Measurements from ENCODE around the gene BTNL2.
A peak's percentile ranks its signal among the peaks of the same experiment; 100 is the strongest.

Gene BTNL2

DNA sequence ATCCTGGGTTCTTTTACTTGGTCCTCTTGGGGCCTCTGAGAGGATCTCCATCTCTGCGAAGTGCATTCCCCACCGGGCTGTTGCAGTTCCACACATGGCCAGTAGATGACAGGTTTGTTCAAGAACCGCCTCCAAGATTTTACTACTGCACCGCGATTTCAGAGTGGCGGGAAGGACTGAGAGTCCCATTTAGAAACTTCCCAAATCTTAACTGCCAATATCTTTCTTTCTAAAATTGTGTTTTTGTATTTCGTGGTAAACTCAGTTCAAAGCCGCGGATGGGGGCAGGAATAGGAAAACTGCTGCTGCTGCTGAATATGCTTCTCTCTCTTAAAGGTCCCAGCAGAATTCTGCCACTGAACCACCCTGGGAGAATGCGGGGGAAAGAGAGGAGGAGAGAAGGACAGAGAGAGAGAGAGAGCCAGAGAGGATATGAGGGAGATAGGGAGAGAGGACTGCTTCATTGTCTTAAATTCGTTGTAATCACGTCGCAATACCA is 8.6 kb upstream of the BTNL2 start:
- peak; percentile 57 for DNase-seq (ENCODE audit: low read depth, low spot score)

DNA sequence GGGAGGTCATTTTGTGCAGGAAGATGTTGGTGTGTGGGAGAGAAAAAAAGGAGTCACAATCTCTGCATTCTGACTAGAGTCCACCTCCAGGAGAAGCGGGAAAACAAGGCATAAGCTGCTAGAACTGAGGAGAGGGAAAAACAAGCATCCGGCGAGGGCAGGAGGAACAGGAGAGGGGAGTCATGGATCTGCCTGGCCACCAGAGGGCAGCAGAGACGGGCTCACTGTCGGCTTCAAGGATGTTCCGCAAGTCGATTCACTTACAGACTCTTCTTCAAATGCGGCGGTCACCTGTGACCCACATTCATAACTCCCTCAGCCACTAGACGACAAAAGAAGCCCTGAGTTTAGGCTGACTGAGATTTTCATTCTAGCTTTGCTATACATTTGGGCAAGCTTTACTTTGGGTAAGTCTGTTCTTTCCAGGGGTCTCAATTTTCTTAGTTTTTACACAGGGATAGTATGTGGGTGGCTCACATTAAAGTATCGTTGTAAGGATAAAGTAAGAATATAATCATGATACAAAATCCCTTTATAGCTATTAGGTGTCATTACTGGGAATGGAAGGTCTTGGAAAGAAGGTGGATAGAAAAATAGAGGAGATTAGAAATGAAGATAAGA is 6.6 kb upstream of the BTNL2 start:
- DNase-seq (ENCODE audit: low read depth, low spot score), result peak; percentile 68

DNA sequence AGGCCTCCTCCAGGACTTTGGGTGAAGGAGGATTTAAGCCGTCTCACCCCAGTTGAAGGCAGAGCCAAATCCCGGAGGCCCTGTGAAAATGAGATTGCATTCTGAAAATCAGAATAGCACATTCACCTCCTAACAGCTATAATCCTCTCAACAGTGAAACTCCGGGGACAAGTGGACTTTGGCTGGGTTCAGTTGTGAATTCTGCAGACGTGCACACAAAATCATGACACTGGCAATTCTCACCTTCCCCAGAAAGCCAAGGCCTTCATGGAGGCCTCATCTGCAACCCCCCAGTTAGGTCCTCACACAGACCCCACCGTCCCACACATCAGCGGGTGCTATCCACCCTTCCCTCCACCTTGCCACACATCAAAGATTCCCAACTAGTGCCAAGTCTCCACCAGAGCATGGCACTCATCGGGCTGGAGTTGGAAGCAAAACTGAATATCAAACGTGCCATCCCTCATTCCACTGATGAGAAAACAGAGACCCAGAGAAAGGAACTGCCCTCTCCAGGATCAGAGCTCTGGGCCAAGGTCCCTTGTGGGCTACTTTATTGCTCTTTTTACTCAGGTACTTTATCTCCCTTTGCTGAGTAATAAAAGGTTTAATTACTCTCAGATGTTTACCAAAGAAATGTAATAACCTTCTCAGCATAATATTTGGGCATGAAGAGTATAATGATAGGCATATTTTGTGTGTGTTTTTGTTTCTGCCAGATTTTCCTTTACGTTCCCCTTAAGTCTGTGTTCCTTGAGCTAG is 4.8 kb upstream of the BTNL2 start:
- DNase-seq (ENCODE audit: low read depth, low spot score), result no peak

DNA sequence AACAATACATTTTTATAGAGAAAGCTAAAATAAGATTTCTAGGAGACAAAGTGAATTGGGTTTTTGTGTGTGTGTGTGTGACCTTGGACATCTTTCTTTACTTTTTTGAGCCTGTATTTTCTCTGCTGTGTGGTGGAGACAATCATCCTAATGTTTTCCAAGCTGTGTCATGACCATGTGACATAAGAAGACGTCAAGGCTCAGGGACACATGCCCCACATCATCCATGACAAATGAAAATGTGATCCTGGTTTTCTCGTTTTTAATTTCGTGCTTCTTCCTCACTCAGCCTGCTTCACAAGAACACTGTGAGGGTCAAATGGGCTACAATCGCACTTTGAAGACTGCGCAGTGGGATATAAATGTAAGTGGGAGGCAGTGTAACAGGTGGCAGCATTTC is 3.9 kb upstream of the BTNL2 start:
- no peak for DNase-seq (ENCODE audit: low read depth, low spot score)

DNA sequence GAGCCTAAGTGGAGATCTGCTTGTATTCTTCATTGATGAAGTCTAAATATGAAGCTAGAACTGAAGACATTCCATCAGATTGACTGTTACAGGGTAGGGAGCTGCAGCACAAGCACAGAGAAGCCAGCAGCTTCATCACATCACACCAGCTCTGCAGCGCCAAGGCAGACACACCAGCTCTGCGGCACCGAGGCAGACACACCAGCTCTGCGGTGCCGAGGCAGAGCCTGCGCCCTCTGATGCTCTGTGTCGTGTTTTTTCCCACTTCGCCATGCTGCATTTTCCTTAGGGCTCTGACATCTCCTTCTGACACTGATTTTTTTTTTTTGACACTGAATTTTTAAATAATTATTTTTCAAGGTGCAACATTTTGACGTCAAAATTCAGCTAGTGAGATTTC is 784 bp downstream of the BTNL2 start:
- DNase-seq (ENCODE audit: low read depth, low spot score), result no peak

DNA sequence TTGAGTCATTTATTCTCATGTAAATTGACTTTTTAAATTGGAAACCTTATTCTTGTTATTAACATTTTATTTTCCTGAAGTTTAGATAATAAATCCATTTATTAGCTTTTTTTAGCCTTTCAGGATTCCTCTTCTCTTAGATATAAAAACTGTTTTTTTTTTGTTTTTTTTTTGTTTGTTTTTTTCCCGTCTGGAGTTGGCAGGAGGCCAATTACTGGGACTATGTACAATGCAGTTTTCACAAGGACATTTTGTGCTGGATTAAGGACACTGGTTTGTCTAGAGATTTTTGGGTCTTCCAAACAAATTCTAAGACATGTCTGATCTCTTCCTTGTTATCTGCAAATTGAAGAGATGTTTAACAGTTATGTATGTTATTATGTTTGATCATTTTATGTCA is 1.3 kb downstream of the BTNL2 start:
- DNase-seq (ENCODE audit: low read depth, low spot score), result no peak

DNA sequence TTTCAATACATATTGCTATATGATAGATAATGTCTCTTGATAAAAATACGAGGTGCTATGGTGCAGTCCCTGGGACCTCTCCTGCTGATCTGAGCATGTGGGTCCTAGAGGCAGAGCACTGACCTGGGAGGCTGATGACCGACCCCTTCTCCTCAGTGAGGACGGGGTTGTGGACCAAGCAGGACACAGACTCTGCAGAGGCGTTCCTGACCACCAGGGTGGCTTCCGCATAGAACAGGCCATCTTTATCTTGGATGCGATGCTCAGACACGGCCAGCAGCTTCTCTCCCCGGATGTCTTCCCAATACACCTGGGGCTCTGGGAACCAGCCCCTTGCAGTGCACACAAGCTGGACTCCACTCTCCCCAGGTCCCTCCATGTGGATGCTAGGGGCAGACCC is 4.2 kb downstream of the BTNL2 start:
- DNase-seq (ENCODE audit: low read depth, low spot score), result no peak

DNA sequence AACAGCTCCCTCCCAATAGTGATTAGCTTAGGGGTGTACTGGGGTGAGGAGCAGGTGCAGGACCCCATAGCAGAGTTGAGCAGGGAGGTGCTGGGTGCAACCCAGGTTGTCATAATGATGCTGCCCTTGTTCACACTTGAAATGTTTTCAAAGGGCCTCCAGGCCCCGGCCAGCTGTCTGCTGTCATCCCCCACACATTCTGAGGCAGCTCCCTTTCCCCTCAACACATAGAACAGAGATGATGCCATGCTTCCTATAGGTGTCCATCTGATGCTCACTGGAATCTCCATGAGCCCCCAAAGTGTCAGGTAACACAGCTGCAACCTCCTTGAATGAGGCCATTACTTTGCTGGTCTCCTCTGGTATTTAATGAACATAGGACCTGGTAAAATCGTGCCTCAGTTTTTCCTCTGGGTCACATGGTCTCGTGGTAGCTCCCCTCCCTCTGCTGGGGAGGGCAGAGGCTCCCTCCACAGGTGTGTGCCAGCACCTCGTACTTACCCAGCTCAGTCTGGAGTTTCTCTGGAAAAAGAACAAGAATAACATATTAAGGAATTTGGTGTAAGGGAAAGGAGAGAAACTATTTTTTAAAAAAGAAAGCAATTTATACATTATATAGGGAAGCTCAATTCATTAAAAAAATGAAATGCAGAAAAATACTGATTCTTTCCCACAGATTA is 5.6 kb downstream of the BTNL2 start:
- no peak for DNase-seq (ENCODE audit: low read depth, low spot score)

DNA sequence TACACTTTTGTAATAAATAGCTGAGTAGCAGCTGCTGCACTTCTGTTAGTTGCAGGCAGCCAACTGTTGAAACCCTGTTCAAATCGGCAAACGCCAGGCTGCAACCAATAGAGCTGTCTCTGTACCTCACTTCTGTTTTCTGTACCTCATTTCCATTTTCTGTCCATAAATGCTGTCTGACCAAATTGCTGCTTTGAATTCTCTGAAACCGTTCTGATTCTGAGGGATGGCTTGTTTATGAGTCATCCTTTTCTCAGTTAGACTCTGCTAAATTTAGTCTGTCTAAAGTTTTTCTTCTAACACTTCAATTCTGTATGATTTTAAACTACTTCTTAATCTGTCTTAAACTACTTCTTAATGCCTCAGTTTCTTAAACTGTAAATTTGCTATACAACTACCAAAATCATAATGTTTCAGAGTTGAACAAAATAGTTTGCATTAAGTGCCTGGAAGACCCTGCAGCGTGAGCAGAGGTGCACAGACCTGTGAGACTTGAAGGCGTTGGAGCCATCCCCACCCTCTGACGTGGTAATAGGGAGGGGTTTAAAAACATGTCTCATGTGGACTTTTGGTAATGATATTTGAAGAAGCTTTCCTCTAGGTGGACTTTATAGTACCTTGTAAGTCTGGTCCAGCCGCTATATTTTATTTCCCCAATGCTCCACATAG is 9.6 kb downstream of the BTNL2 start:
- DNase-seq (ENCODE audit: low read depth, low spot score), result no peak

DNA sequence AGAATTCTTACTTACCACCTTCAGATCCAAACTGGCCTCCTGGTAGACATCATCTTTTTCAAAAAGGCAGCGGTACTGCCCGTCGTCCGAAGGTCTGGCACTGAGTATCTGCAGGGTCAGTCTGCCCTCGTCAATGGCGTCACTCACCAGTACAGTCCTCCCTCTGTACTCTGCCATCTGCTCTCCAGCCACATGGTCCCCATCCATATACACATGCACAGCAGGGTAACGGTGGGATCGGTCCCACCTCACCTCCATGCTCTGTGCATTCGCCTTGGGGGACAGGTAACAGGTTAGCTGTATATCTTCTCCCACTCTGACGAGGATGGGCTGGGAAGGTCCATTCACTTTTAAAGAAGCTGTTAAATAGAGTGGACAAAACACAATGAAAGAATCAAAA is 11.0 kb downstream of the BTNL2 start:
- DNase-seq (ENCODE audit: low read depth, low spot score), result no peak

DNA sequence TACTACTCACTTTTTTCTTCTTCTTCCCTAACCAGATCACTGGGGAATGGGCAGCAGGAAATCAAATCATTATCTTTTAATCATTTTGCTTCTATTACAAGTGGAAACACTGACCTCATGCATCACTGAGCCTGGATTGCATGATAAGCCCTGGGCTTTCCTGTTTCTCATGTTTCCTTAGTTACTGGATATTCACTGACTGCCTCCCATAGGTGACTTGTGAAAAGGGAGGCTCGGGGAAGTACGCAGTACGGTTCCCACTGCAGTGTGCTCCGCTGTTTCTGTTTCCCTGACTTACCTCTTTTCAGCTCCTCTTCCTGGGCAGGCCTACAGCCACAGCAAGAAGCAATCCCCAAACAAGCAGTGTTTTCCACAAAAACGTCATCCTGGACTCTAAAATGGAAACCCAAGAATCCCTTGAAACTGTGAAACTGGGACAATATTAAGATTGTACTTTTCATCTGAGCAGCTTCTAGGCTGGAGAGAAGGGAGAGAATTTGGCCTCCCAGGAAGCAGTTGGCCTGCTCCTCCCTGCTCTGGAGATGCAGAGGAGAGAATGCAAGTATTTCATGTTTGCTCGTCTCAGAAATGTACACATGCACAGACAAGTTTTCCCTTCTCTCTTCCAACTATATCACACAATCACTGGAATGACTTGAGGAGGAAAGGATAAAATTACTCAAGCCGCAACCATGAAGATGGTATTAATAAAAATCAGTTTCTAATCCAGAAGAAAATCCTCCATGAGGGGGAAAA is 13.1 kb downstream of the BTNL2 start:
- DNase-seq (ENCODE audit: low read depth, low spot score), result no peak

DNA sequence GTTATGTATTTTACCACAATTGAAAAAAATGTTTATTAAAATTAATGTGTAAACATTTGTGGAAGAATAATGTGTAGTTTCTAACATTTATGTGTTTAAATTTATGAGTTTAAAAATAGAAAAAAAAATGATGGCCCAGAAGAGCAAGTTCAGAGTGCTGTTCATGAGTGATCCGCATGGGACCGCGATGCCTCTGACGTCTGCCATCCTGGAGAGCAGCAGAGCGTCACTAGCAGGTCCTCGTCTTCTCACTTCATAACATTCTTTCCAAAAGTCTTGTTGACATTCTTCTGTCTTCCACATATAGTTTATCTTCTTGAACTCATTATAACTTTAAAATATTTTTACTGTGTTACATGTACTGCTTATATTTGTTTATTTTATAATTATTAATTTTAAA is 15.5 kb downstream of the BTNL2 start:
- DNase-seq (ENCODE audit: low read depth, low spot score), result no peak

DNA sequence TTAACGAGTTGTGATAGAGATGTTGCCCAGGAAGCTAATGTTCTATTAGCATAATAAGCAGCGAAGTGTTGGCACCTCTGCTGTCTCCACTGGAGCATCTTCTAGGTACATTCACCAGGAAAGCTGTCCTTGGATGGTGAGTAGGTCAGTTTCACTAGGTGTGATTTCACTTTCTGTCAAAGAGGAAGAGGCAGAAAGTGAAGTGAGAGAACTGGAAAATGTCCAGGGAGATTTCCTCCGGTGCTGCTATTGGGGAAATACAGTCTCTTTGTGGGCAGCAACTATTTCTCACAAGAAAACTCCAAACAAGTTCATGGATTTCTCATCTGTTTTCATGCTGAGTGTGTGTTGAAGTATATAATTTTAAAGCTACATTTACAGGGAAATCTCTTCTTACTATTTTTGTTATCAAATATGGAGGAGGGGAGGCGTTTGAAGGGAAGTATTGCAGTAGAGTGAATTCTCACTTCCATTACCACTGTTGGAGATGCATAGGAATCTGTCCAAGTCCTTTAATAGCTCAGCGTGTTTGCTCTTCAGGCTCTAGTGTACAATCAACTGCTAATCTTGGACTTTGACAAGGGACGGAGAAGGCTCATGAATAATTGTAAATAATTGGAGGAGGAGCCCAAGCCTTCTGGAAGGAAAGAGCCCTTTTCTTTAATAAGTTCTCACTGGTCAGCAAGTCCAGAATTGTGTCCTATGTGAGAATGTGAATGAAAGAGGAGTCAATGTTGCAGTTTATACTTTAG is 19.2 kb downstream of the BTNL2 start:
- no peak for DNase-seq (ENCODE audit: low read depth, low spot score)

DNA sequence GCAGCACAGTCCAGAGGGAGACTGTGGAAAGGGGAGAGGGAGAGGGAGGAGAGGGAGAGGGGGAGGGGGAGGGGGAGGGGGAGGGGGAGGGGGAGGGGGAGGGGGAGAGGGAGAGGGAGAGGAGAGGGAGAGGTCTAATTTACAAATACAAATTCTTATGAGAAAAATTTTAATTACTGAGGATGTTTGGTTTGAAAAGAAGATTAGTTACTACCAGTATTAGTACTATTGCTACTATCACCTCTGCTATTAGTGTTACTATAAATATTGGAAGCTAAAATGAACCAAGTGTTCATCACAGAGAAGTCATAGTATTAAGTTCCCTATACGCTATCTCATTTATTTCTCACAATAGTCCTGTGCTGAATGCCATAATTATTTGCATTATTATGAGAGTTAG is 20.9 kb downstream of the BTNL2 start:
- no peak for DNase-seq (ENCODE audit: low read depth, low spot score)

DNA sequence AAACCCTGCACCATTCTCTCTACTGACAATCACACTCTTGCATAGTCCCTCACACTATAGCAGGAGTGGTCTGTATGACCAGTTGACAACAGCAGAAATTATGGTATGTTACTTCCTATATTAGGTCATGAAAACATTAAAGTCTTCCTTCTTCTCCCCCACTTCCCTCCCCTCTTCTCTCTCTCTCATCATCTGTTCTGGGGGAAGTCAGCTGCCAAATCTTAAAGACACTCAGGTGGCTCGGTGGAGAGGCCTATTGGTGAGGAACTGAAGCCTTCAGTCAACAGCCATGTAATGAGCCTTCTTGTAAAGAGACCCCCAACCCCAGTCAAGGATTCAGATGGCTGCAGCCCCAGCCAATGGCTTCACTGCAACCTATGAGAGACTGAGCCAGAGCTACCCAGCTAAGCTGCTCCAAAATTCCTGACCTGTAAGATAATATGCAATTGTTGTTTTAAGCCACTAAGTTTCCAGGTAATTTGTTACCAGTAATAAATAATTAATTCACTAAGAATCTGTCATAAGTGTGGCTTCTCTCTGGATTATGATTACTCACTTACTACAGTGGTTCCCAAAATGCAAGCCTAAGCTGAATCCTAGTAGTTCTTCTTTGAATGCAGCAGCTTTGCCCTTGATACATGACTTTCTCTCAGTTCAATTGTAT is 24.1 kb downstream of the BTNL2 start:
- DNase-seq (ENCODE audit: low read depth, low spot score), result no peak

DNA sequence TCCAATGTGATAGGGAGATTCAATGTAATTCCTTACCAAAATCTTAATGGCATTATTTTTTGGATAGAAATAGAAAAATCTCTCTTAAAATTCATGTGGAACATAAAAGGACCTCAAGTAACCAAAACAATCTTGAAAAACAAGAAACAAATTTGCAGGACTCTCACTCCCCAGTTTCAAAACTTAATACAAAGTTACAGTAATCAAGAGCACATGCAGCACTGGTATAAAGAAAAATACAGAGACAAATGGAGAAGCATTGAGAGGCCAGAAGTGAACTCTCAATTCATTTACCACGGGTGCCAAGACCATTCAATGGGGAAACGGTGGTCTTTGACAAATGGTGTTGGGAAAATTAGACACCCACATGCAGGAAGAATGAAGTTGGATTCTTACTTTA is 27.4 kb downstream of the BTNL2 start:
- DNase-seq (ENCODE audit: low read depth, low spot score), result no peak

DNA sequence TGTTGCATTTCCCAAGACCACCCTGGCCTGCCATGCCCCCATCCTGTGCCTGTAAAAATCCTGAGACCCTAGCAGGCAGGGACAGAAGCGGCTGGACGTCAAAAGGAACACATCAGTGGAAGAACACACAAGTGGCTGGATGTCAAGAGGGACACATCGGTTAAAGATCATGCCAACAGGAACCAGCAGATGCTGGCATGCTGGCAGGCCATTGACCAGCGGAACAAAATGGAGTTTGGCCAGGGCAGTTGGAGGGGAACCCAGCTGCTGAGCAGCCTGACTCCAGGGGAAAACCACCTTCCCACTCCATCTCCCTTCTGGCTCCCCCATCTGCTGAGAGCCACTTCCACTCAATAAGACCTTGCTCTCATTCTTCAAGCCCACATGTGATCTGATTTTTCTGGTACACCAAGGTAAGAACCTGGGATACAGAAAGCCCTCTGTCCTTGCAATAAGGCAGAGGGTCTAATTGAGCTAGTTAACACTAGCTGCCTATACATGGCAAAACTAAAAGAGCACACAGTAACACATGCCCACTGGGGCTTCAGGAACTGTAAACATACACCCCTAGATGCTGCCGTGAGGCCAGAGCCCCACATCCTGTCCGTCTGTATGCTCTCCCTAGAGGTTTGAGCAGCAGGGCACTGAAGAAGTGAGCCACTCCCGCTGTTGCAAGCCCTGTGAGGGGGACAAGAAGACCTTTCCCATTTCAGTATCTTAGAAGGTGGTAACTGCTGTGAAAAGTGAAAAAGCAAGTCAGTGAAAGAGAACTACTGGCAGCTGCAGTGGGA is 31.0 kb downstream of the BTNL2 start:
- DNase-seq (ENCODE audit: low read depth, low spot score), result no peak

DNA sequence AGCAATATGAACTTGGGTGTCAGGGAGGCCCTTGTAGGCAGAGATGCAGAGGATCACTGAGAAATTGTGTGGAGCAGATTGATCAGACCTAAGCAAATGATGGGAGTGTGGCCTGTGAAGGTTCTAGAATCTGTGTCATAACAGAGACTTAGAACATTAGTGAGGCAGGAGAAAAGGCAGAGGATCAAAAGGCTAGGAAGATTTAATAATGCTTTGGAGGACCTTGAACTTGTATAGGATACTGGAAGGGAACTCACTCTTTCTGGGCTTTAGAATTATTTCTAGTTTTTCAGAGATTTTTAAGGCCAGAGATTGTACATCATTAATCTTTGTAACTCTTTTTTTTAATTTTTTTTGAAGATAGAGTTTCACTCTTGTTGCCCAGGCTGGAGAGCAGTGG is 35.2 kb downstream of the BTNL2 start, which contains the start of gene TSBP1:
Gene TSBP1, minus strand, starts transcription at position 101 of the 400 bp plus-strand sequence. CDS start 197 bp downstream, outside the sequence.
- no peak for DNase-seq (ENCODE audit: low read depth, low spot score)

DNA sequence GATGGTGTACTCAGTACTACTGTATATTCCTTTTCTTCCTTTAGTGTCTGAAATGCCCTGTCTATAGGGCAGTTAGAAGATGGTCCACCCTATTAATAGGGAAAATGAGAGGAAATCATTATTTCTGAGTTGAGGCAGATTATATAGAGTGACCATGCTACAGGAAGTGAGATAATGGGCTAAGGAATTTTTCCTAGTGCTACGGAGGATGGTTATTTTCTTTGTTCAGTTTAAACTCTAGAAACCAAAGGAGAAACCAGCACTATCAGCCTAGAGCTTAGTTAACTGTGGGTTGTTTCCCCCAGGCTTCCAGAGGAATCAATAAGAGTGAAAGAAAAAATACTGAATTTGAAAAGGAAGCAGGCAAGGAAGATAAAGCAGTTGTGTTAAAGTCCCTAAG is 35.8 kb downstream of the BTNL2 start:
- DNase-seq (ENCODE audit: low read depth, low spot score), result no peak

All from activated CD4-positive, CD25-positive, alpha-beta regulatory T cell treated with anti-CD3 and anti-CD28 coated beads, Interleukin-2, amount 50 U/mL, for 16 hours (primary cell).